ENCODE data around the gene SLC22A3.
A peak's percentile ranks its signal among the peaks of the same experiment; 100 is the strongest.
"Not testable (repeated sequence)": the region's sequence is repeated elsewhere in the genome, so short reads cannot be mapped to it uniquely, and the experiment has no call there.

The SLC22A3 gene

GRCh38 chr6:160374836-160375560, 26.8 kb downstream of the SLC22A3 start:
- no peak for DNase-seq

DNA sequence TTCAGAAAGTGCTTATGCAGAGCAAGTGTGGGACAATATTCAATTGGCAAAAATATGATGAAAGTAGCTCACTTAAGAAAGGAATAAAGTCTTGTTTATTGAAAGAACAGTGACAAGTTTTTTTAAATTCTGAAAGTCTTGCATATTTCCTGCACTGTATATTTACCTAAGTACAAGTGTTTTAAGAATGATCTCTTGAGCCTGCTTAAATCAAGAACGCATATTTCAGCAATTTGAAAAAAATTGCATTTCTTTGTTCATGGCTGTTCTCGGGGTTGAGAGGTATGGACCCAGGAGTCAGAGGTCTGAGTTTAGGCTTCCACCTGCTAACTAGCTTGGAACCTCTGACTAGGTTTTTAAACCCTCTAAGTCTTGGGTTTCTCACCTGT, 27.4 kb downstream of the SLC22A3 start:
- no peak for DNase-seq

DNA sequence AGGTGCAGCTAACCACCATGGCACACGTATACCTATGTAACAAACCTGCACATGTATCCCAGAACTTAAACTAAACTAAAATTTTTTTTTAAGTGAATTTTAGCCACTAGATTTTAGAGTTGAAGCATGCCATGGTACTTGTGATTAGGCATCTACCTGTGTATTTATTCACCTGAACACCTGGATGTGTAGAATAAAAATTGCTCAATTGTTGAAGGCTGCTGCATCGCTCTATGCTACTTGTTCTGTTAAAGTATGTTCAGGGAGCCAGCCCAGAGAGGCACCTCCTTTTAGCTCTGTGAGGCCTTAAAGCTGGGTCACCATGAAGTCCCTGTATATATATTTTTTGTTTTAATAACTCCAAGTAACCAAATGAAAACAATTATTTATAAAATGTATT, 28.3 kb downstream of the SLC22A3 start:
- no peak for DNase-seq

DNA sequence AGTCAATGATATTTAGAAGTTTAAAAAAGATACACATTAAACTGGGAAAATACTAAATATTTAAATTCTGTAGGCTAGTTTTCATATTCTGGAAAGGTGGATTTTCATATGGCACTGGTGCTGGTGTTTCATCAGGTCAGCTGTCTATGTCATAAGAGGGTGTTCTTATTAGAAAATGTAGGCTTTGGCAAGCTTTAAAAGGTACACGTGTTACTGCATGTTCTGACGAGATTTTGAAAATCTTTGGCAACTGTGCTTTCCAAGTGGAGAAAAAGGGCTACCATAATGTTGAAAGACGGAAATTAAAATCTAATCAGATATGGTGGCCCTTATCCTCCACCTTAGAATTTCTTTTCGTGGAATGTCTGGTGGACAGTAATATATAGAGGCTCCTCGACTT, 30.0 kb downstream of the SLC22A3 start:
- DNase-seq = no peak

GRCh38 chr6:160378882-160379281, 30.7 kb downstream of the SLC22A3 start:
- DNase-seq = peak; percentile 6

DNA sequence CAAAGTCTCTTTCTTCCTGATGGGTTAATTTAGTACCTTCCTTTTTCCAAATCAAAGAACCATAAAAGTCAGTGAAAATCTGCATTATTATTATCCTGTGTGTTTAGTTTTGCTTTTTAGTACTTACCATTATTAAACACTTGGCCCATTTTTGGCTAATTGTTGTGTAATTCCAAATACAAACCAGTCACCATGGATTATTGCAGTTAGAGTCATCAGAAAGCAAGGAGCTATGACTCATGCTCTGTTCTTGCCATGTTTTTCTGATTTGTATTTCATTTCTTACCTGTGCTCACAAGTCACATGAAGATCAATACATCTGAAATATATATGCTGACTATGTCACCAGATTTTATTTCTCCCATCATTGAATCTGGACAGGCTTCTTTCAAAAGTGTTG, 31.3 kb downstream of the SLC22A3 start:
- DNase-seq = peak; percentile 20

GRCh38 chr6:160382946-160383345, 34.8 kb downstream of the SLC22A3 start:
- no peak for DNase-seq

- no peak for DNase-seq
Observed at GRCh38 chr6:160386869-160387530, 38.8 kb downstream of the SLC22A3 start.

- DNase-seq = no peak
Observed at GRCh38 chr6:160387916-160388643, 39.9 kb downstream of the SLC22A3 start.

GRCh38 chr6:160388922-160389321, 40.7 kb downstream of the SLC22A3 start:
- no peak for DNase-seq

DNA sequence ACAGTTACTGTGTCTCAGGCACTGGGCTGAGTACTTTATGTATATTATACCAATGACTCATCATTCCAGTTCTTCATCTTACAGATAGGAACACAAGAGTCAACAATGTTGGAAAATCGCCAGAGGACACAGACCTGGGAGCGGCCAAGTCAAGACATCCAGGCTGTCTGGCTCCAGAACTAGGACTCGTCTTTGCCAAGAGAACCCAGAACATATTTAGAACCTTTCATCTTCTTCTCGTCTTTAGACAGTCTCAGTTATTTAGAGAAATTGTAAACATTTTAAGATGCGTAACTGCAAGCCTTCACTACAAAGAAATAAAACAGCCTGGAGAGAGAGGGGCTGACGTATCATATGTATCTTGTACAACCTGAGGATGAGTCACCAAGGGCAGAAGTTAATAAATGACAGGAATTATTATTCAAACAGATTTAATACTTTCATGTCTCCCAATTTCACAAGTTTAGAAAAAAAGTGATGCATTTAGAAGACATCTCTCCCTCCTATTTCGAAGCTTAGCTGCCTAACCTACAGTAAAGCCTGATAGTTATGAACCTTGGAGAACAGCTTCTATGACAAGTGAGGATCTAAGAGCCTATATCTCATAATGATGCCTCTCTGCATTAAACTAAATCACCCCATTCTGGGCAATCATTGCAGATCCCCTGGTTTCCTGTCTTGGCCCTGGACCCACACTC, 43.4 kb downstream of the SLC22A3 start:
- peak; percentile 16 for DNase-seq

DNA sequence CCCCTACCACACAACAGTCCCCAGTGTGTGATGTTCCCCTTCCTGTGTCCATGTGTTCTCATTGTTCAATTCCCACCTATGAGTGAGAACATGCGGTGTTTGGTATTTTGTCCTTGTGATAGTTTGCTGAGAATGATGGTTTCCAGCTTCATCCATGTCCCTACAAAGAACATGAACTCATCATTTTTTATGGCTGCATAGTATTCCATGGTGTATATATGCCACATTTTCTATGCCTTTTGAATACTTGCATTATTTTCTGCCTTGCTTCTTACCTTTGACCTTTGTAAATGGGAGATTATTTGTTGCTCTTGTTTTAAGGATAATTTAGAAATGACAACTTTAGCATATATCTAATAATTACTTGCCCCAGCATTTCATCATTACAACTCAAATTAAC, 45.3 kb downstream of the SLC22A3 start:
- DNase-seq = not testable (repeated sequence)

DNA sequence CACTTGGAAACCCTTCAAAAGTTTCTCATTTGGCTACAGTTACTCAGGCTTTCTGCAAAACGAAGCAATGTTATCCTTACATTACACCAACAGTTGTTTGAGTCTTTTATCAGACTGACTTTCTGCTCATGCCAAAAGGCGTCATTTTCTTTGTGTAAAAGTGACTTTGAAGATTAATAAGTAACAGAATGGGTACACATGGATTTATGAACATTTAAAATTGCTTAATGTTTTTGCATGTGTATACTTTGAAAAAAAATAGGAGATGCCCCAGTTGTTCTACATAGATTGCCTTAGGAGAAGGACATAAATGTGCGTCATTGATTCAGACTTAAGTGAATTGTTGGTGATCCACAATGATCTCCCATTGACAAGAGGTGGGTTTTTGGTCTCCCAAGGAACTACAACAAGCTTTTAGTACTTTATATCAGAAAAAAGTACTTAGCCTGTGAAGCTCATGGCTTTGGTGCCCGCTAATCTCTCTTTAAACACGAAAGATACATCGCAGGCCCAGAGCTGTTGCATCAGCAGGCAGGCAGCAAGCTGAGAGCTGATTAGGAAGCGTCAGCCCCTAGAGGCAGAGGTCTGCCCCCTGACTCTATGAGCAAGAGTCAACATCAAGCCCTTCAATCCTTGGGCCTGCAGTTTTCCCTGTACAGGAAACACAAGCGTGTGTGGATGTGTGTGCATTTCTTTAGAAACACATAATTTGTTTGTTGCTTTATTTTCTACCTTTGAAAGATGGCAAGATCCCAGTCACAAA, 45.9 kb downstream of the SLC22A3 start:
- DNase-seq = no peak

DNA sequence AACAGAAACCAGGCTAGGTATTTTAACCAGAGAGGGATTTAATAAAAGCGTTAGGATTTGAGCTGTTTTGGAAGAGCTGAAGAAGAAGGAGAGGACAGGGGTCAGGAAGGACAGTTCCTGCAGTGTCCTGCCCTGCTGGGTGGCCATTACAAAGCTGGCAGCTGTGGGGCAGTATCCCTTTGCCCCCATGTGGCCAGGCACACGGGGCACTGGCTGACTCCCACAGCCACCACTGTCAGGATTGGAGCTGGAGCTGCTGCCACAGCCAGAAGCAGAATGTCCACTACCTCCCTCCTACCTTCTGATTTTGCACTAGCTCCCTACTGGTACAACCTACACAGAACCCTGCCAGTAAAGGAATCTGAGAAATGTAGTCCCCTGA, 46.5 kb downstream of the SLC22A3 start:
- no peak for DNase-seq

GRCh38 chr6:160395187-160395586, 47.0 kb downstream of the SLC22A3 start:
- DNase-seq = no peak

GRCh38 chr6:160396292-160396691, 48.1 kb downstream of the SLC22A3 start:
- no peak for DNase-seq

DNA sequence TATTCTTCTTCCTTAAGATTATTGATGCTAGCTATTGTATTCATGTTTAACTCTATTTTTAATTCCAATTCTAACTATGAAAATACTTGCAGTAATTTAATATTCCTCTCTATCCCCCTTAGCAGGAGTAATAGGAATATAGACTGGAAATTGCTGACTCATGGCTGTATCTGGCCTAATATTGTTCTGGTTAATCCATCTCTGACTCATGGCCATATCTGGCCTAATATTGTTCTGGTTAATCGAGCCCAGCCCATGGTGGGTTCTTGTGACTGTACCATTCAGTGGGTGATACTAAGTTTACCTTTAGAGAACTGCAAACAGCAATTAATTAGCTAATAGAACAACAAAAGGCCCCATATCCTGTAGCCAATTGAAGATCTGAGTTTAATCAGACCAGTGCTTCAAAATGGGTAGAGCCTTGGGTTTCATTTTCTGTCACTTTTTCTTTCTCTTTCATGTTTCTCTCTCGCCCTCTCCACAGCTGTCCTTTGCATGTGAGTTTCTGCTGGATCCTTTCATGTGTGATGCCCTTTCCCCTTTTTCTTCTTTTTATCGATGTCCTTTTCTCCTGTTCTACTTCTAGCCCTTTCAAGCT, 50.6 kb downstream of the SLC22A3 start:
- peak; percentile 6 for DNase-seq

DNA sequence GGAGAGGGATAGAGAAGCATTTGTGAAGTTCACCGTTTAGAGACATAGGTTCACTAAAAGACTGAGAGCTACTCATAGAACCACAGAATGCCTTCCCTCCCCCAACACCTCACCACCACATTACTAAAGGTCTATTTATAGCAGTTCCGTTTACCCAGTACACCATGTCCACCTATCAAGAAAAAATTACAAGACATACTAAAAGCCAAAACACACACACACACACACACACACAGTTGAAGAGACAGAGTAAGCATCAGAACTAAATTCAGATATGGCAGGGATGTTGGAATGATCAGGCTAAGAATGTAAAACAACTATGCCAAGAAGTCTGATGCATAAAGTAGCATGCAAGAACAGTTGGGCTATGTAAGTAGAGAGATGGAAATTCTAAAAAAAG, 52.3 kb downstream of the SLC22A3 start:
- peak; percentile 42 for DNase-seq

DNA sequence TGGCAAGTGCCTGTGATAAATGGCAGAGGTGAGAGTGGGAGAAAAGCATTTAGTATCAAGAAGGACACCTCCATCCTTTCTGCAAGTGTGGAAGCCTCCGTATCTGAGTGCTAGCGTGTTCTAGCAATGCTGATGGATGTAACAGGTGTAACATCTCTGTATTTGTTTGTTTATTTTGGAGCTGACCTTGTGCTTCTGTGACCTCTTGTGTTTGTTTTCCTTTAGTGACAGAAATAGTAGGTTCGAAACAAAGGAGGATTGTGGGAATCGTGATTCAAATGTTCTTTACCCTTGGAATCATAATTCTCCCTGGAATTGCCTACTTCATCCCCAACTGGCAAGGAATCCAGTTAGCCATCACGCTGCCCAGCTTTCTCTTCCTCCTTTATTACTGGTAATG, 60.4 kb downstream of the SLC22A3 start:
- no peak for DNase-seq

DNA sequence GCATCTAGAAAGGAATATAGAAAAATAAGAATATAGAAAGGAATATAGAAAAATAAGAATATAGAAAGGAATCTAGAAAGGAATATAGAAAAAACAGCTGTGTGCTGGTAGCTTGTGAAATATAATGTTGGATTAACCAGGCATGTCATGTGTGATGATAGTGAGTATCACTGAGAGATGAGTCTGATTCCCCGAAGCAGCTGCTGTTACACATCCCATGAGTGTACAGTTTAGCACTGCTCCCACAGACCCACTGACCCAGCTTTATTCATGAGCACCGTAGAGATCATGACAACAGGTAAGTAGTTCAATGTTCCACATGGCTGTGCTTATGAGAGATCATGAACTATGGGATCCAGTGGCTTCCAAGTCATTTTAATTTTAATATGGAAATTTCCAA, 64.8 kb downstream of the SLC22A3 start:
- DNase-seq = no peak

DNA sequence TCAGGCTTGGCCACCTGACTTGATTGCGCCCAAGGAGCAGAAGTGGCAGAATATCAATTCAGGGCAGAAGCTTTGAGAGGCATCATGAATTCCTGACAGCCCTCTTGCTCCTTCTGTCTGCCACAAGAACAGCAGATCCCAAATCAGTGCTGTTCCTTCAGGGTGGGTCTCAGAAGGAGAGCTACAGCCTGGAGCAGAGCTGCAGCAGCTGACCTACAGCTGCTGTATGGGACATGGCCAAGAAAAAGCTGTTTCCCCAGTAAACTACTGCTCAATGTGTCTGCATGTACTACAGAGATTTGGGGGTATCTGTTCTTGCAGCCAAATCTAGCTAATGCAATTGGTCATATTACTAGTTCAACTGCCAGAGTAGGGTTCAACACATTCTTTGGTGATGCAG, 69.0 kb downstream of the SLC22A3 start:
- no peak for DNase-seq

DNA sequence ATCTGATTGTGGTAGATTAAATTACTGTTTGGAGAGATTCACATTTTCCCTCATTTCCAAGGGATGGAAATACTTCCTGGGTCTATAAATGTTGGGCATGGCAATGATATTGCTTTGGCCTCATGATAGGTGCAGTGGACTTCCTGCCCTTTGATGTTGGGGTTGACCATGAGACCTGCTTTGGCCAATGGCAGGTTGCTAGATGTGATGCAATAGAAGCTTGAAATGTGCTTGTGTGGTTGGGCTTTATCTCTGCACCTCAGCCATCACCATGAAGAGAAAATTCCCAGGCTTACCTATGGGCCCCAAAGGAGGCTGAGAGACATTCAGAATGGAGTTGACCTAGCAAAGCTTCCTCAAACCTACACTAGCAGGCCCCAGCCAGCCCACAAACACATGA, 69.4 kb downstream of the SLC22A3 start:
- no peak for DNase-seq

Data from fibroblast of skin of right biceps (primary cell).